Breast epithelium (tissue), 4 donors: Measurements from ENCODE around the gene KRTAP10-8. TPM values are rescaled to one million over a fixed set of nuclear protein-coding genes. Genes with fewer than 3 reads are reported as not detected.

Source experiments
- DNase-seq, 2 donors: peaks; one replicate each; pipeline ENCODE4 v3.0.0-alpha.2; 2019; ENCODE audit warnings: low spot score in 2 of 2
- H3K27ac ChIP-seq, 2 donors: fragments of 200-600 bp; sonication (generic) in 1 of 2; one replicate each; pipeline ENCODE4 v1.5.1; 2016 to 2019; ENCODE audit warnings: mild to moderate bottlenecking in 1 of 2
- H3K27me3 ChIP-seq, 2 donors: fragments of 200-600 bp; sonication (generic) in 1 of 2; one replicate each; pipeline versions ENCODE4 v1.5.1 to v1.6.0; 2017 to 2019; ENCODE audit warnings: control low read depth in 1 of 2, mild to moderate bottlenecking in 1 of 2
- H3K36me3 ChIP-seq: fragments of 200-600 bp; one replicate; pipeline ENCODE4 v1.5.1; 2019
- H3K4me1 ChIP-seq, 2 donors: fragments of 200-600 bp; sonication (generic); one replicate each; pipeline ENCODE4 v1.5.1; 2016 to 2019; ENCODE audit warnings: control low read depth in 1 of 2
- H3K4me3 ChIP-seq, 3 donors: fragments of 200-600 bp; sonication (generic); 1 replicate in 2 of 3; 2 replicates in 1 of 3; pipeline ENCODE4 v1.5.1; 2016 to 2019; ENCODE audit warnings: mild to moderate bottlenecking in 3 of 3, moderate library complexity in 2 of 3
- H3K9me3 ChIP-seq, 2 donors: fragments of 200-600 bp; sonication (generic) in 1 of 2; one replicate each; pipeline ENCODE4 v1.5.1; 2016 to 2019; ENCODE audit warnings: control low read depth in 1 of 2
- POLR2A ChIP-seq: fragments of 450-650 bp; IDR thresholded peaks from one replicate; pipeline ENCODE4 v1.6.1; 2016; ENCODE audit warnings: antibody characterized with exemption, mild to moderate bottlenecking, moderate library complexity
- POLR2AphosphoS5 ChIP-seq, 3 donors: sonication (generic); formaldehyde crosslinking; IDR thresholded peaks; one replicate each; pipeline ENCODE4 v1.6.1; 2017; ENCODE audit warnings: antibody characterized with exemption in 3 of 3
- intact Hi-C: fragments of 100-400 bp; cut with DNase I; formaldehyde crosslinking; loops from one replicate; pipeline ENCODE4 v1.15.1; 2023; ENCODE audit warnings: low total_unique reads
- total RNA-seq, 3 donors: library from RNA; depleted of rRNA; stranded (reverse); fragments of >200 nt; gene quantifications; one replicate each; pipeline ENCODE4 v1.1.0, GENCODE V29; 2016
- TF ChIP-seq, protein P1 (sequence below), 3 donors: fragments of 450-650 bp; IDR thresholded peaks; one replicate each; pipeline ENCODE4 v1.5.1; 2016 to 2017; ENCODE audit warnings: antibody characterized with exemption in 3 of 3, mild to moderate bottlenecking in 3 of 3, moderate library complexity in 3 of 3

KRTAP10-8 gene
- total RNA-seq, 3 donors from 2014 or later: not detected

DNA sequence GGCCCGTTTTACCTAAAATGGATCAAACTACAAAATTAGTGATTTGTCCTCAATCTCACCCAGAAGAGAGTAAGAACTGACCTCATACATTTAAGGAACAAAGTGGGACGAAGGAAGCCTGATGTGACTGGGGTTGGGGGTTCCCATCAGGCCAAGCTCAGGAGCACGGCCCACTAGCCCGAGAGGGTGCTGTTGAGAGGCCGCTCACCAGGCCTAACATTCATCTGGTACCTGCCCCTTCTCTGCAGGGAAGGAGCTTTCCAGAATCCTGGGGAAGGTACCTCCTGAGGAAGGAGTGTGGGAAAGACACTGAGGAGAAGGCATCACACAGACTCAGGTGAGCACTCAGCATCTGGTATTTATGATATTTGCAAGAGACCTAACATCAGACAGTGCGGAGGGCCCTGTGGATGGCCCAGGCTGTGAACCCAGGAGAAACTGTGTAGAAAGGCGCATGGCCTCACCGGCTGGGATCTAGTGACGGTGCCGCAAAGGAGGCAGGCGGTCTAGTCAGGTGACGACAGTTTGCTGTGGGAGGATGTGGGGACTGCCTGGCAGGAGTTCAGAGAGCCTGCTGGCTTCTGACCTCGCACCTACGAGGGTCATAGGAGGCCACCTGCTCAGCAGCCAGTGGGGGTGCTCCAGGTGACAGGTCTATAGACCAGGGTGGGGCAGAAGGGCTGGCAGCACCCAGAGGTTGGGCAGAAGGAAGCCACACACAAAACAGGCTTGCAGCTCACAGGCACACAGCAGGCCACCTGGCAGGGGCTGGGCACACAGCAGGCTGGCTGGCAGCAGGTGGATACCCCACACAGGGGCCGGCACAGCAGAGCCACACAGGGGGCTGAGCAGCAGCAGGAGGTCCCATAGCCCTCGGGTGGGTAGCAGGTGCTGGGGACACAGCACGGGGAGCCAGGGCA, 42.0 kb downstream of the KRTAP10-8 start:
- intact Hi-C loops: no loop called here
- H3K27me3 ChIP-seq: peaks cover 0 to 17% of the 10 kb centered on the region in 2 donors
- peaks cover 11 to 14% of the 10 kb centered on the region in 2 donors for H3K9me3 ChIP-seq

DNA sequence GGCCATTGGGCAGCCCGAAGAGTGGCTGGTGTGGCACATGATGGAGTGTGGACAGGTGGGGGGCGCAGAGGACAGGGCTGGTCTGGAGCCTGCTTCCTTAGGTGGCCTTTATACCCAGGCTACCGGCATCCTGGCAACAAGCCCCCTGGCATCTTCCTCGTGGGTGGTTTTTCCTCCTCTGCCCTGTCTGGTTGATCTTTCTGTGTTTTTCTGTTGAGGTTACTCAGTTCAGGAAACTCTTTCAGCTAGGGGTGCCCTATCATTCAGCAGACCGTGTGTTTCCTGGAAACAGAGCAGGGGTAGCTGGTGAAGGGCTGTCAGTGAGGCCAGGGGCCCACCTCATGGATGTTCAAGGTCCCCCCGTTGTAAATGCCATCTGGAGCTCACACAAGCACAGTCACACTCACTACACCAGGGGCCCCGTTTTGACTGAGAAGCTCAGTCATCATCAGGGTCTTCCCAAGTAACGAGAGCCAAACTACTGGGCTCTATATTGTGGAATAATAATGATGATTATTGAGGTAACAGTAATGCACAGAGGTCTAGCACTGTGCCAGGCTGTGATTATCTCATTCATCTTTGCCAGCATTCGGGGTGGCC, 42.8 kb downstream of the KRTAP10-8 start, which contains the start of gene KRTAP12-4:
Gene KRTAP12-4, minus strand, starts transcription at position 84 of the 600 bp plus-strand sequence. Its CDS starts 45 bp downstream, at position 39.
- Histone ChIP-seq H3K36me3 (no peaks in the 10 kb centered on the region), H3K27ac (no peak within 1 kb of the TSS), H3K4me3 (no peak within 1 kb of the TSS), H3K9me3 (peaks cover 11 to 14% of the 10 kb centered on the region in 2 donors), H3K27me3 (peaks cover 0 to 10% of the 10 kb centered on the region in 2 donors), H3K4me1 (no peaks in the 10 kb centered on the region)
- no peak for DNase-seq
- intact Hi-C loops: no loop called here
- TF ChIP-seq POLR2AphosphoS5 (IDR thresholded peaks at IDR 0.05): no peak
- no peak for TF ChIP-seq POLR2A
- TF ChIP-seq, protein P1, sequence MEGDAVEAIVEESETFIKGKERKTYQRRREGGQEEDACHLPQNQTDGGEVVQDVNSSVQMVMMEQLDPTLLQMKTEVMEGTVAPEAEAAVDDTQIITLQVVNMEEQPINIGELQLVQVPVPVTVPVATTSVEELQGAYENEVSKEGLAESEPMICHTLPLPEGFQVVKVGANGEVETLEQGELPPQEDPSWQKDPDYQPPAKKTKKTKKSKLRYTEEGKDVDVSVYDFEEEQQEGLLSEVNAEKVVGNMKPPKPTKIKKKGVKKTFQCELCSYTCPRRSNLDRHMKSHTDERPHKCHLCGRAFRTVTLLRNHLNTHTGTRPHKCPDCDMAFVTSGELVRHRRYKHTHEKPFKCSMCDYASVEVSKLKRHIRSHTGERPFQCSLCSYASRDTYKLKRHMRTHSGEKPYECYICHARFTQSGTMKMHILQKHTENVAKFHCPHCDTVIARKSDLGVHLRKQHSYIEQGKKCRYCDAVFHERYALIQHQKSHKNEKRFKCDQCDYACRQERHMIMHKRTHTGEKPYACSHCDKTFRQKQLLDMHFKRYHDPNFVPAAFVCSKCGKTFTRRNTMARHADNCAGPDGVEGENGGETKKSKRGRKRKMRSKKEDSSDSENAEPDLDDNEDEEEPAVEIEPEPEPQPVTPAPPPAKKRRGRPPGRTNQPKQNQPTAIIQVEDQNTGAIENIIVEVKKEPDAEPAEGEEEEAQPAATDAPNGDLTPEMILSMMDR (IDR thresholded peaks at IDR 0.05): no peak

More for the DNA sequence above, 42.0 kb downstream of the KRTAP10-8 start:
- TF ChIP-seq POLR2AphosphoS5 (IDR thresholded peaks at IDR 0.05) (no peak), POLR2A (no peak)
- TF ChIP-seq, protein P1 (IDR thresholded peaks at IDR 0.05): no peak
- Histone ChIP-seq H3K36me3 (no peaks in the 10 kb centered on the region), H3K4me1 (no peaks in the 10 kb centered on the region), H3K4me3 (no peak overlapping the region), H3K27ac (no peak overlapping the region)
- no peak for DNase-seq

DNA sequence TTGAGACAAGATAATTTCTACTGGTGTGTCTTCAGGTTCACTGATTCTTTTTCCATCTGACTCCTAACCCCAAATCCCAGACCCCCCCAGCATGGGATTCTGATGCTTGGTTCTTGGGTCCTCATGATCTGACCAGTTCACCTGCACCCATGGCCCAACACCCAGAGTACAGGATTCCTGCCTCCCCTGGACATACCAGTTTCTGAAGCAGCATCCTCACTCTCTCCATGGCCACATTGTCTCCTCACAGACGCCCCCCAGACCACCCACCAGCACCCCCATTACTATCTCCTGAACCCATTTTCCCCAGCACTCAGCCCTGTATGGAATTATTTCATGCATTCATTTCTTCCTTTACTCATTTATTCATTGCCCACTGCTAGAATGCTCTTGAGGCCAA, 45.0 kb downstream of the KRTAP10-8 start:
- Histone ChIP-seq H3K4me3 (no peak overlapping the region), H3K4me1 (no peaks in the 10 kb centered on the region), H3K36me3 (no peaks in the 10 kb centered on the region), H3K27me3 (peaks cover 0 to 10% of the 10 kb centered on the region in 2 donors), H3K27ac (no peak overlapping the region), H3K9me3 (peaks cover 11 to 14% of the 10 kb centered on the region in 2 donors)
- no peak for DNase-seq
- TF ChIP-seq POLR2A (no peak), POLR2AphosphoS5 (IDR thresholded peaks at IDR 0.05) (no peak)
- TF ChIP-seq, protein P1 (IDR thresholded peaks at IDR 0.05): no peak
- intact Hi-C loops: no loop called here

DNA sequence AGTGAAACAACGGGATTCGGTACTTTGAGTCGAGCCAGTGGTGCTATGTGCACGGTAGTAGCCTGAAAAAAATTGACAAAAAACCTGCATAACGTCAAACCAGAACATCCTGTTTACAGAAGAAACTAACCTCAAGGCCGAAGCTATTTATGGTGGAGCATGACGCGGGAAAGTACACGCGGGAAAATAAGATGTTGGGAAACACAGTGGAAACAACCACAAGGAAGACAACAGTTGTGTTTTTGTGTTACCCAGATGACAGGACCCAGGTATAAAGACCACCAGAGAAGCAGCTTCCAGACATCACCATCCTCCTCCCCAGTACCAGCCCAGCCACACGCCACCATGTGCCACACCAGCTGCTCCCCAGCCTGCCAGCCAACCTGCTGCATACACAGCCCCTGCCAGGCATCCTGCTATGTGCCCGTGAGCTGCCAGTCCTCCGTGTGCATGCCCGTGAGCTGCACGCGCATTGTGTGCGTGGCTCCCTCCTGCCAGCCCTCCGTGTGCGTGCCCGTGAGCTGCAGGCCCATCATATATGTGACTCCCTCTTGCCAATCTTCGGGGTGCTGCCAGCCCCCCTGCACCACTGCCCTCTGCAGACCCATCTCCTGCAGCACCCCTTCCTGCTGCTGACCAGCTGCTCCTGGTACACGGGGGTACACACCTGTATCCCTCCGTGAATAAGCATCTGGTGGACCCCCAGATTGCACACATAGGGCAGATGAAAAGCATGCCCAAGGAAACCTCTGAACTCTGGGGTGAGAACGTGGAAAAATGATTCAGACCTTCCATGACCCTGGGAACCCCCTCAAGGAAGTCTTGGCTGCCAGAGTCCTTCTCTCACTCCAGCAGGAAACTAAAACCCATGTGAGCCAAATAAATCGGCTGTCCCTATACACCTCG, 46.0 kb downstream of the KRTAP10-8 start, which contains the start of gene KRTAP12-3:
Gene KRTAP12-3, plus strand, starts transcription at position 298 of the 906 bp plus-strand sequence. Its CDS starts 48 bp downstream, at position 346.
- H3K36me3 ChIP-seq: no peaks in the 10 kb centered on the region
- H3K4me1 ChIP-seq: no peaks in the 10 kb centered on the region
- intact Hi-C loops: no loop called here
- no peak for DNase-seq
- TF ChIP-seq POLR2A: no peak
- no peak for TF ChIP-seq POLR2AphosphoS5 (IDR thresholded peaks at IDR 0.05)
- TF ChIP-seq, protein P1 (IDR thresholded peaks at IDR 0.05): no peak
- H3K27ac ChIP-seq: no peak within 1 kb of the TSS
- peaks cover 0 to 10% of the 10 kb centered on the region in 2 donors for H3K27me3 ChIP-seq
- H3K9me3 ChIP-seq: peaks cover 11 to 14% of the 10 kb centered on the region in 2 donors
- no peak within 1 kb of the TSS for H3K4me3 ChIP-seq
